Measurements from ENCODE around the gene RAP1GAP. TPM values are rescaled to one million over a fixed set of nuclear protein-coding genes. Genes with fewer than 3 reads are reported as not detected.

RAP1GAP gene
- total RNA-seq, 1 experiment from 2014 or later = 7.2 TPM

DNA sequence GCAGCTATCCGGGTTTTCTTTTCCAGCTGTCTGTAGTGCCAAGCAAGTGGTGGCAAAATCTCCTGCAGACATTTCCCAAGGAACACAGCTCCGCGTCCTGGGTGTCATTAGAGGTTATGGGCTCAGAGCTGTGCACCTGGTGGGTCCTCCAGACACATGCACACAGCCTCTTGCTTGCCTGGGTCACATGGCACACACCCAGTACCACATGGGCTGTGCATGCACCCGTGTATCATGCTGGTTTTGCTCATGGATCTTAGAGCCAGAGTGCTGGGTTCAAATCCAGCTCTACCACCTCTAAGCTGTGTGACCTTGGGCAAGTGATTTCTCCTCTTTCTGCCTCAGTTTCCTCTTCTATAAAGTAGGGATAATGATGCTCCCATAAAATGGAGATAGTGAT lies 98.3 kb downstream of the RAP1GAP start:
- H3K4me1 Mint-ChIP-seq (ENCODE audit: low read depth, unreplicated experiment) = no peaks in the 10 kb centered on the region
- H3K27ac Mint-ChIP-seq (ENCODE audit: unreplicated experiment) = no peak overlapping the region

DNA sequence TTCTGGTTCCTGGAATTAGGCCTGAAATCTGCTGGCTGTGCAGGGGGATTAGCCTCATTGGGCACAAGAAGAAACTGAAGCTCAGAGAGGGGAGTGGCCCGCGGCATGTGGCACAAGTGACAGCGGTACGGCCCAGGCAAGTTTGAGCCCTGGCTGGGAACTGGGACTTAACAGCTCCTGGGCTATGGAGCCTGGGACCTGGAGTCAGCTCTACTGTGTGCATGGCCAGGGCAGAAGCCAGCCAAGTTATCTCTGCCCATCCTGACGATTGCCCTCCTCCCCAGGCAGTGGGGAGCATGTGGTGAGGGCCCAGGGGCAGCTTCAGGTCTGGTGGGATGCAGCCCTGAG lies 98.7 kb downstream of the RAP1GAP start:
- Mint-ChIP-seq H3K27ac (ENCODE audit: unreplicated experiment) (no peak overlapping the region), H3K4me1 (ENCODE audit: low read depth, unreplicated experiment) (no peaks in the 10 kb centered on the region), H3K9me3 (ENCODE audit: unreplicated experiment) (no peaks in the 10 kb centered on the region), H3K36me3 (ENCODE audit: insufficient read depth, unreplicated experiment) (no peaks in the 10 kb centered on the region), H3K27me3 (ENCODE audit: insufficient read depth, unreplicated experiment) (no peaks in the 10 kb centered on the region), H3K4me3 (ENCODE audit: unreplicated experiment) (no peak overlapping the region)
- ChIA-PET POLR2A (no interaction called here), CTCF (no interaction called here)
- H3K4me1 ChIP-seq = no peaks in the 10 kb centered on the region
- no peaks in the 10 kb centered on the region for H3K36me3 ChIP-seq (ENCODE audit: control insufficient read depth, insufficient read depth, low read length)
- H3K27me3 ChIP-seq (replicated peaks; ENCODE audit: control insufficient read depth, insufficient read depth, low read length) = no peaks in the 10 kb centered on the region
- H3K4me3 ChIP-seq (ENCODE audit: low read depth, low read length) = no peak overlapping the region
- TF ChIP-seq, protein P1, sequence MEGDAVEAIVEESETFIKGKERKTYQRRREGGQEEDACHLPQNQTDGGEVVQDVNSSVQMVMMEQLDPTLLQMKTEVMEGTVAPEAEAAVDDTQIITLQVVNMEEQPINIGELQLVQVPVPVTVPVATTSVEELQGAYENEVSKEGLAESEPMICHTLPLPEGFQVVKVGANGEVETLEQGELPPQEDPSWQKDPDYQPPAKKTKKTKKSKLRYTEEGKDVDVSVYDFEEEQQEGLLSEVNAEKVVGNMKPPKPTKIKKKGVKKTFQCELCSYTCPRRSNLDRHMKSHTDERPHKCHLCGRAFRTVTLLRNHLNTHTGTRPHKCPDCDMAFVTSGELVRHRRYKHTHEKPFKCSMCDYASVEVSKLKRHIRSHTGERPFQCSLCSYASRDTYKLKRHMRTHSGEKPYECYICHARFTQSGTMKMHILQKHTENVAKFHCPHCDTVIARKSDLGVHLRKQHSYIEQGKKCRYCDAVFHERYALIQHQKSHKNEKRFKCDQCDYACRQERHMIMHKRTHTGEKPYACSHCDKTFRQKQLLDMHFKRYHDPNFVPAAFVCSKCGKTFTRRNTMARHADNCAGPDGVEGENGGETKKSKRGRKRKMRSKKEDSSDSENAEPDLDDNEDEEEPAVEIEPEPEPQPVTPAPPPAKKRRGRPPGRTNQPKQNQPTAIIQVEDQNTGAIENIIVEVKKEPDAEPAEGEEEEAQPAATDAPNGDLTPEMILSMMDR (IDR thresholded peaks at IDR 0.05; ENCODE audit: insufficient read depth in 1 of 2, low read depth in 1 of 2, low read length in 1 of 2, severe bottlenecking in 1 of 2, unreplicated experiment in 1 of 2) = no peak
- DNase-seq = no peak
- no TSS peak for BruUV-seq (replicated peaks)
- intact Hi-C loops (cut with micrococcal nuclease; ENCODE audit: unreplicated experiment) = loop anchor here (2.0 kb wide), 1 partner anchor 32 kb away; no protein-coding TSS in a partner anchor
- H3K9me3 ChIP-seq = no peaks in the 10 kb centered on the region

More for the DNA sequence above, 98.3 kb downstream of the RAP1GAP start:
- Histone ChIP-seq H3K9me3 (no peaks in the 10 kb centered on the region), H3K36me3 (ENCODE audit: control insufficient read depth, insufficient read depth, low read length) (no peaks in the 10 kb centered on the region), H3K4me3 (ENCODE audit: low read depth, low read length) (no peak overlapping the region), H3K27me3 (replicated peaks; ENCODE audit: control insufficient read depth, insufficient read depth, low read length) (no peaks in the 10 kb centered on the region), H3K4me1 (no peaks in the 10 kb centered on the region)
- POLR2A ChIA-PET = no interaction called here
- no peaks in the 10 kb centered on the region for H3K27me3 Mint-ChIP-seq (ENCODE audit: insufficient read depth, unreplicated experiment)
- no peak overlapping the region for H3K4me3 Mint-ChIP-seq (ENCODE audit: unreplicated experiment)
- H3K9me3 Mint-ChIP-seq (ENCODE audit: unreplicated experiment) = no peaks in the 10 kb centered on the region
- intact Hi-C loops (cut with micrococcal nuclease; ENCODE audit: unreplicated experiment) = loop anchor here (2.0 kb wide), 1 partner anchor 32 kb away; no protein-coding TSS in a partner anchor
- CTCF ChIA-PET = no interaction called here
- TF ChIP-seq, protein P1 (IDR thresholded peaks at IDR 0.05; ENCODE audit: insufficient read depth in 1 of 2, low read depth in 1 of 2, low read length in 1 of 2, severe bottlenecking in 1 of 2, unreplicated experiment in 1 of 2) = no peak
- no peak for DNase-seq
- BruUV-seq (replicated peaks) = no TSS peak
- H3K36me3 Mint-ChIP-seq (ENCODE audit: insufficient read depth, unreplicated experiment) = no peaks in the 10 kb centered on the region

DNA sequence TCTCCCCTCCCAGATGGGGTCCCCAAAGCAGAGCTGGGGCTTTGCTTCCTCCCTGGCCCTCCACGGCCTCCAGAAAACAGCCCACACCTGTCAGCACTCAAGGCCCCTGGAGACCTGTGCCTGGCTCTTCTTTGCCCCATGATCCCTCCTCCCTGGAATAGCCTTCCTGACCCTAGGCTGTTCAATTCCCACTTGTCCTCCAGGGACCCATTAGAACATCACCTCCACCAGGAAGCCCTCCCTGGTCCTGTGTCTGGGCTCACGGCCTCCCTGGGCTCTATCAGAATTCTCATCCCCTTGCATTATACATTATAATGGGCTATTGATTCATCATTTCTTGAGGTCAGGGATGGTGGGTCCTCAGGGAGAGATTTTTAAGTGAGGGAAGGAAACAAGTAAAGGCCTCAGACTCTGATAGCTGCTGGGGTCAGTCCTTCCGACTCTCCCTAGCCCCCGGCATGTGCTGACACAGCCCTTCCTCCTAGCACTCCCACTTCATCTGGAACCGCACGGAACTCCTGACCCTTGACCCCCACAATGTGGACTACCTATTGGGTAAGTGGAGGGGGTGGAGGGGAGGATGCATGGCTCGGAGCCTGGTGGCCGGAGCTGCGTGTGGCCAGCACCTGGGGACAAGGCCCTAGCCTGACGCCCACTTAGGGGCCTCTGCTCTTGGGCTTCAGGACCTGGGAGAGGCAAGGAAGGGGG lies 99.2 kb downstream of the RAP1GAP start:
- no peaks in the 10 kb centered on the region for H3K36me3 ChIP-seq (ENCODE audit: control insufficient read depth, insufficient read depth, low read length)
- ChIA-PET CTCF (no interaction called here), POLR2A (no interaction called here)
- no peak overlapping the region for H3K27ac Mint-ChIP-seq (ENCODE audit: unreplicated experiment)
- H3K27me3 ChIP-seq (replicated peaks; ENCODE audit: control insufficient read depth, insufficient read depth, low read length) = no peaks in the 10 kb centered on the region
- H3K9me3 ChIP-seq = no peaks in the 10 kb centered on the region
- no peaks in the 10 kb centered on the region for H3K9me3 Mint-ChIP-seq (ENCODE audit: unreplicated experiment)
- H3K27me3 Mint-ChIP-seq (ENCODE audit: insufficient read depth, unreplicated experiment) = no peaks in the 10 kb centered on the region
- TF ChIP-seq, protein P1 (IDR thresholded peaks at IDR 0.05; ENCODE audit: insufficient read depth in 1 of 2, low read depth in 1 of 2, low read length in 1 of 2, severe bottlenecking in 1 of 2, unreplicated experiment in 1 of 2) = no peak
- BruUV-seq (replicated peaks) = no TSS peak
- no peaks in the 10 kb centered on the region for H3K4me1 Mint-ChIP-seq (ENCODE audit: low read depth, unreplicated experiment)
- no peaks in the 10 kb centered on the region for H3K4me1 ChIP-seq
- DNase-seq = no peak
- H3K4me3 Mint-ChIP-seq (ENCODE audit: unreplicated experiment) = no peak overlapping the region
- no peaks in the 10 kb centered on the region for H3K36me3 Mint-ChIP-seq (ENCODE audit: insufficient read depth, unreplicated experiment)
- intact Hi-C loops (cut with micrococcal nuclease; ENCODE audit: unreplicated experiment) = loop anchor here (2.0 kb wide), 1 partner anchor 31 kb away; no protein-coding TSS in a partner anchor
- no peak overlapping the region for H3K4me3 ChIP-seq (ENCODE audit: low read depth, low read length)
